Measurements from ENCODE around the gene TEX14. TPM values are rescaled to one million over a fixed set of nuclear protein-coding genes. Genes with fewer than 3 reads are reported as not detected.
"Not testable (repeated sequence)": the region's sequence is repeated elsewhere in the genome, so short reads cannot be mapped to it uniquely, and the experiment has no call there.

TEX14 gene
- not detected in 2 replicates for total RNA-seq (2014; rRNA removed; shearing (Covaris generic))

GRCh38 chr17:58691701-58692238, at the start of gene TEX14:
TSS of gene TEX14 (minus strand) at chr17:58692045. CDS start at chr17:58652001, 40,044 bp downstream.
- no peak for DNase-seq (ENCODE audit: low read depth)

- no peak for DNase-seq (ENCODE audit: low read depth)
Observed at GRCh38 chr17:58741121-58741625, 49.3 kb upstream of the TEX14 start.

GRCh38 chr17:58734811-58735210, 43.0 kb upstream of the TEX14 start:
- no peak for DNase-seq (ENCODE audit: low read depth)

- no peak for DNase-seq (ENCODE audit: low read depth)
Observed at GRCh38 chr17:58734040-58734439, 42.2 kb upstream of the TEX14 start.

DNA sequence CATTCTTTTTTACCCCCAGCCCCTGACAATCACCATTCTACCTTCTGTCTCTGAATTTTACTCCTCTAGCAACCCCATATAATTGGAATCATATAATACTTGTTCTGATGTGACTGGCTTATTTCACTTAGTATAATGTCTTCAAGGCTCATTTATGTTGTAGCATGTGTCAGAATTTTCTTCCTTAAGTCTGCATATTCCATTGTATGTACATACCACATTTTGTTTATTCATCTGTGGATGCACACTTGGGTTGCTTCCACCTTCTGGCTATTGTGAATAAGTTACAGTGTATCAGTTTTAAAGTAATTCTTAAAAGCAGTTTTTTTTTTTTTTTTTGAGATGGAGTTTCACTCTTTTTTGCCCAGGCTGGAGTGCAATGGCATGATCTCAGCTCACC, 39.1 kb upstream of the TEX14 start:
- DNase-seq (ENCODE audit: low read depth) = no peak

GRCh38 chr17:58728798-58729197, 37.0 kb upstream of the TEX14 start:
- no peak for DNase-seq (ENCODE audit: low read depth)

DNA sequence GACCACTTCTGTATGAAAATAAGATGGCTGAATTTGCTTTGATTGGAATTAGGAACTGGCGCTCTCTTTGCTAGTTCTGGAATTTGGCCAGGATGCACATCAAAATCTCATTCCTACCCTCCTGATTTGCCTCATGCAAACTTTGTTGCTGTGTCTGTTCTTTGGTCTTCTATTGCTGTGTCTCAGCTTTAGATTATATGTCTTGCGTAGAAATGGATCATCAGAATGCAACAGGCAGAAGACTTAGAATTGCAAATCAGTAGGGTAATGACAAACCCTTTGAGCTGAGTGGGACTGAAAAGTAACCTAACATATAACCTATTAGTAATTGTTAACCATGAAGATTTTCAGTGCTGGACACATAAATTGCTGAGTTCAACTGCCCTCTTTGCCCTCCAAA, 30.9 kb upstream of the TEX14 start:
- DNase-seq (ENCODE audit: low read depth) = no peak

DNA sequence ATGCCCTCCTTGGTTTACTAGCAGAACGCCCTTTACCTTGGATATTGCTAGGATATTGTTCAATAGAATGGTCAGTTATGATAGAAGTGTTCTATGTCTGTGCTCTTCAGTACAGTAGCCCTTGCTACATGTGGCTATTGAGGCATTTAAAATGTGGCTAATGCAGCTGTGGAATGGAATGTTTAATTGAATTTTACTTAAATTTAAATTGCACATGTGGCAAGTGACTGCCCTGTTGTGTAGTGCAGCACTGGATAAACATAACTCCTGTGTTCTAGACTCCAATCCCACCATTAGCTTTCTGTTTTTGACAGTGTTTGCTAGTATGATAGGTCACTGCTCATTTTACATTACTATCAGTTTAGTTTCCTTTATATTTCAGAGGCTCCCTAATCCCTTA, 30.4 kb upstream of the TEX14 start:
- DNase-seq (ENCODE audit: low read depth) = no peak

DNA sequence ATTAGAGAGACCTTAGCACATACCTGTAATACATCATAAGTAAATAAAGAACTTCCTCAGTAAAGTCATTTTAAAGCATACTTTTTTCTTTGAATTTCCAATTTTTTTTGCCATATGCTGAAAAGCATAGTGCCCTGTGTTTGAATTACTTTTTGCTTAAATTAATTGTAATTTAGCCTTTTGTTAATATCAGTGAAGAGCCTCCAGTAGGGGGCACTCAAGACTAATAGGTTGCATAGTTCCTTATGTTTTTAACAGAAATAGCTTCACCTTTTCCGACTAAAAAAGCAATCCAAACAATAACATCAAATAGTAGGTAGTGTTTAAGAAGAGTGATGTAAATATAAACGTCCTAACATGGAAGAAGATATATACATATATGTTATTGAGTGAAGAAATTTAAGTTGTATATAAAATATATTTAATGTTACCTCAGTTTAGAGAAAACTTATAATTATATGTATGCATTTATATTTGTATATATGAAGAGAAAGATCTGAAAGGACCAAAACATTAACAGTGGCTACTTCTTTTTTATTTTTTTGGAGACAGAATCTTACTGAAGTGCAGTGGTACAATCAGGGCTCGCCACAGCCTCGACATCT, 19.2 kb upstream of the TEX14 start:
- DNase-seq (ENCODE audit: low read depth) = peak; percentile 39

GRCh38 chr17:58706351-58707140, 14.7 kb upstream of the TEX14 start:
- DNase-seq (ENCODE audit: low read depth) = no peak

GRCh38 chr17:58703916-58704286, 12.1 kb upstream of the TEX14 start:
- no peak for DNase-seq (ENCODE audit: low read depth)

DNA sequence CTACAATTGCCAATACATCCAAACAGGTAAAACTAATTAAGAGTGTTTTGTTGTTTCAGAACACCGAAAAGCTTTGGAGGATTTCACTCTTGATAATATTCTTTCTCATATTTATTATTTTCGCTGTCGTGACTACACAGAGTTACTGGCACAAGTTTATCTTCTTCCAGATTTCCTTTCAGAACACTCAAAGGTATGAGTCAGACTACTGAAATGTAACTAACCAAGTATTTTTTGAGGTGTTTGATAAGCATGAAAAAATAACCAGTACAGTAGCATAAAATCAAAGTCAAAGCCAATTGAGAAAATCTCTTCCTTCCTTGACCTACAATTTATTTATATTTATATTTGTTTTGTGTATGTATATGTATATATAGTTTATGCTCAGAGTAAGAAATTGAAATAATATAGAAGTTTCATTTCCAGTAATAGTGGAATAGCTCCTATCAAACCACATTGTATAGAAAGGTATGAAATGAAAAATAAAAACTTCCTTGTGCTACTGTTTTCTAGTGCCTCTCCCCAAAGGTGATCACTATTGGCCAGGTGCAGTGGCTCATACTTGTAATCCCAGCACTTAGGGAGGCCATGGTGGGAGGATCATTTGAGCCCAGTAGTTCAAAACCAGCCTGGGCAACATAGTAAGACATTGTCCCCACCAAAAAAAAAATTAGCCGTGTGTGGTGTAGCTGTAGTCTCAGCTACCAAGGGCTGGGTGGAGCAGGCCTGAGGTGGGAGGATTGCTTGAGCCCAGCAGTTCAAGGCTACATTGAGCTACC, 11.5 kb upstream of the TEX14 start:
- no peak for DNase-seq (ENCODE audit: low read depth)

- DNase-seq (ENCODE audit: low read depth) = no peak
Observed at GRCh38 chr17:58702708-58703107, 10.9 kb upstream of the TEX14 start.

- no peak for DNase-seq (ENCODE audit: low read depth)
Observed at GRCh38 chr17:58702045-58702476, 10.2 kb upstream of the TEX14 start.

GRCh38 chr17:58699771-58700170, 7.9 kb upstream of the TEX14 start:
- no peak for DNase-seq (ENCODE audit: low read depth)

GRCh38 chr17:58694826-58695225, 3.0 kb upstream of the TEX14 start:
- no peak for DNase-seq (ENCODE audit: low read depth)

GRCh38 chr17:58694302-58694701, 2.5 kb upstream of the TEX14 start:
- DNase-seq (ENCODE audit: low read depth) = no peak

- no peak for DNase-seq (ENCODE audit: low read depth)
Observed at GRCh38 chr17:58693751-58694150, 1.9 kb upstream of the TEX14 start.

DNA sequence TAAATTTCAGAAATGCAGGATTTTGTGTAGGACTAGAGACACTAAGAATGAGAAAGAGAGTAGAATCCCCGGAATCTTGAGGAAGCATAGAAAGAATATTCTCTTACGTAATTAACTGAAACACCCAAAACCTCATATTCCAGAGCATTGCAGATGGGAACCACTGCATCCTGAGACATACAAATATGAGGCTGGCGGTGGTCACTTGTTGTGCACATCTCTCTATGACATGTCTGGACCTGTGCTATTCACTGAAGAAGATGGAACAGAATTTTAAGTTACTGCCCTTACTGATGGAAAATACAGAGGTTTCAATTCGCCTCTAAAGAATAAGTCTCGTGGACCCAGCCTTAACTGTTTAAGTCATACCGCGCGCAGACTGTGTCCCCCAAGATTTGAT, 1.4 kb upstream of the TEX14 start:
- no peak for DNase-seq (ENCODE audit: low read depth)

- peak; percentile 82 for DNase-seq (ENCODE audit: low read depth)
Observed at GRCh38 chr17:58692239-58693055, 602 bp upstream of the TEX14 start, which contains the start of gene RAD51C. TSS of gene RAD51C (plus strand) at chr17:58692602. CDS start at chr17:58692644, 42 bp downstream.

DNA sequence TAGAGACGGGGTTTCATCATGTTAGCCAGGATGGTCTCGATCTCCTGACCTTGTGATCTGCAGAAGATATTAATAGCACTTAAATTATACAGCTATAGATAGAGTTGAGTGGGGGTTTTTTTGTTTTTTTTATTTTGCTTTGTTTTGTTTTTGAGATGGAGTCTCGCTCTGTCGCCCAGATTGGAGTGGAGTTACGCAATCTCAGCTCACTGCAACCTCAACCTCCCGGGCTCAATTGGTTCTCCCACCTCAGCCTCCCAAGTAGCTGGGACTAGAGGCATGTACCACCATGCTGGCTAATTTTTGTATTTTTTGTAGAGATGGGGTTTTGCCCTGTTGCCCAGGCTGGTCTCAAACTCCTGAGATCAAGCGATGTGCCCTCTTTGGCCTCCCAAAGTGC, 1.8 kb downstream of the TEX14 start:
- DNase-seq (ENCODE audit: low read depth) = not testable (repeated sequence)
